Stomach (tissue), 4 donors: ENCODE results near the gene VWF.

Experiments
- POLR2A ChIP-seq, 4 donors: fragments of 450-650 bp; IDR thresholded peaks; one replicate each; pipeline ENCODE4 v1.6.1; 2016; ENCODE audit warnings: antibody characterized with exemption in 4 of 4, control low read depth in 2 of 4, mild to moderate bottlenecking in 1 of 4, moderate library complexity in 1 of 4
- POLR2AphosphoS5 ChIP-seq, 3 donors: sonication (generic); formaldehyde crosslinking; IDR thresholded peaks; one replicate each; pipeline ENCODE4 v1.6.1; 2016; ENCODE audit warnings: antibody characterized with exemption in 3 of 3
- TF ChIP-seq, protein P1 (sequence below), 7 experiments: fragments of 450-650 bp in 4 of 7; fragments of 200-600 bp in 3 of 7; sonication (generic) in 3 of 7; IDR thresholded peaks; one replicate each; pipeline ENCODE4 v1.5.1; 2016 to 2019; ENCODE audit warnings: antibody characterized with exemption in 7 of 7, control low read depth in 2 of 7, mild to moderate bottlenecking in 1 of 7

DNA sequence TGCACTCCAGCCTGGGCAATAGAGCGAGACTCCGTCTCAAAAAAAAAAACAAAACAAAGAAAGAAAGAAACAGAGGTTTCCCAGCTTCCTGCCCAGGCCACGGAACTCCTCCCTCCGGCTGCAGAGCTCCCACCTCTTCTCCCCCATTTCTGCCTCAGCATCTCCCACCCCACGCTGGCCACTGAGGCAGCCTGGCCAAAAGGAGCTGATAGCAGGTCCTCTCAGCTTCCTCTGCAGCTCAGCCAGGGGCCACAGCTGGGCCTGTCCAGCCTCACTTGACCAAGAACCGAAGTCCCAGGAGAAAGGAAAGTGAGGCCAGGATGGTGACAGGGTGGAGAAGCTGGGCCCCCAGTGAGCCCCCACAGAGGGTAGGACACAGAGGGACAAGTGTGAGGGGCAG is 42.3 kb upstream of the VWF start:
- TF ChIP-seq, protein P1, sequence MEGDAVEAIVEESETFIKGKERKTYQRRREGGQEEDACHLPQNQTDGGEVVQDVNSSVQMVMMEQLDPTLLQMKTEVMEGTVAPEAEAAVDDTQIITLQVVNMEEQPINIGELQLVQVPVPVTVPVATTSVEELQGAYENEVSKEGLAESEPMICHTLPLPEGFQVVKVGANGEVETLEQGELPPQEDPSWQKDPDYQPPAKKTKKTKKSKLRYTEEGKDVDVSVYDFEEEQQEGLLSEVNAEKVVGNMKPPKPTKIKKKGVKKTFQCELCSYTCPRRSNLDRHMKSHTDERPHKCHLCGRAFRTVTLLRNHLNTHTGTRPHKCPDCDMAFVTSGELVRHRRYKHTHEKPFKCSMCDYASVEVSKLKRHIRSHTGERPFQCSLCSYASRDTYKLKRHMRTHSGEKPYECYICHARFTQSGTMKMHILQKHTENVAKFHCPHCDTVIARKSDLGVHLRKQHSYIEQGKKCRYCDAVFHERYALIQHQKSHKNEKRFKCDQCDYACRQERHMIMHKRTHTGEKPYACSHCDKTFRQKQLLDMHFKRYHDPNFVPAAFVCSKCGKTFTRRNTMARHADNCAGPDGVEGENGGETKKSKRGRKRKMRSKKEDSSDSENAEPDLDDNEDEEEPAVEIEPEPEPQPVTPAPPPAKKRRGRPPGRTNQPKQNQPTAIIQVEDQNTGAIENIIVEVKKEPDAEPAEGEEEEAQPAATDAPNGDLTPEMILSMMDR (IDR thresholded peaks at IDR 0.05) = no peak
- TF ChIP-seq POLR2A (IDR thresholded peaks at IDR 0.05) (no peak), POLR2AphosphoS5 (IDR thresholded peaks at IDR 0.05) (no peak)
